Effector memory CD4-positive, alpha-beta T cell (primary cell): ENCODE results near the gene ADD3.
A peak's percentile ranks its signal among the peaks of the same experiment; 100 is the strongest.
"Not testable (repeated sequence)": the region's sequence is repeated elsewhere in the genome, so short reads cannot be mapped to it uniquely, and the experiment has no call there.

Experiments
- DNase-seq, 3 donors: peaks; one replicate each; pipeline ENCODE4 v3.0.0-alpha.2; 2020
- H3K27ac ChIP-seq: 2 replicates; pipeline ENCODE4 v1.7.0; 2013; ENCODE audit warnings: mild to moderate bottlenecking, low read length, moderate library complexity; ENCODE audit not compliant: insufficient read depth, poor library complexity, severe bottlenecking
- H3K27me3 ChIP-seq: replicated peaks from 2 replicates; pipeline ENCODE4 v1.7.0; 2013; ENCODE audit warnings: mild to moderate bottlenecking, low read length; ENCODE audit not compliant: insufficient read depth, control insufficient read depth, poor library complexity, severe bottlenecking
- H3K36me3 ChIP-seq: 2 replicates; pipeline ENCODE4 v1.7.0; 2013; ENCODE audit warnings: mild to moderate bottlenecking, low read length, moderate library complexity; ENCODE audit not compliant: control insufficient read depth, insufficient read depth
- H3K4me1 ChIP-seq: 2 replicates; pipeline ENCODE4 v1.7.0; 2013; ENCODE audit warnings: low read length, mild to moderate bottlenecking; ENCODE audit not compliant: control insufficient read depth, insufficient read depth, poor library complexity, severe bottlenecking
- H3K4me3 ChIP-seq: 2 replicates; pipeline ENCODE4 v1.7.0; 2013; ENCODE audit warnings: low read length, low read depth, mild to moderate bottlenecking; ENCODE audit not compliant: insufficient read depth, poor library complexity, severe bottlenecking
- H3K9me3 ChIP-seq: 2 replicates; pipeline ENCODE4 v1.7.0; 2013; ENCODE audit warnings: mild to moderate bottlenecking, low read length, moderate library complexity; ENCODE audit not compliant: control insufficient read depth

Gene ADD3

DNA sequence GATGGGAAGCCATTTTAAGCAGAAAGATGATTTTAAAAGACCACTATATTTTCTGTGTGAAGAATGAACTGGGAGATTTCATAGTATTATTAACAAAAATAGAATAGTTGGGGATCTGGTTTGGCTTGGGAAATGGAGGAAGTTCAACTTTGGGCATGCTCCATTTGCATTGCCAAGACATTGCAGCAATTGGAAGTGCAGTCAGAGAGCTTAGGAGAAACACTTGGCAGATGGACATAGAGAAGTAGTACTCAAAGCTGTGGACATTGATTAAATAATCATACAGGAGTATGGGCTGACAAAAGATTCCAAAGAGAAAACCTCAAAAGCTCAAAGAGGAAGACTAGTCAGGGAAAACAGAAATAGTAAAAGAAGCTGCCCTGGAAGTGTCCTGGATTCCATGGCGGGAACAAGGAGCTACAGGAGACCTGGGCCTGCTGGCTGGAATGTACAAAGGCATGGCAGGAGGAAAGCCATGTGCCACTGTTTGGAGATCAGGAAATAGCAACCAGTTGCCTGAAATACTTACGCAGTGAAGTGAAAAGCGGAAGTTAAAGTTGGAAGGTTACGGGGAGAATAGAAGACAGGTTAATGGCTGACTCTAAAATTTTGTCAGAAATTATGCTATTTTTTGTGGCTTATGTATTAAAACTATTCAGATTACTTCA, 106.0 kb downstream of the ADD3 start:
- no peaks in the 10 kb centered on the region for H3K4me1 ChIP-seq
- no peaks in the 10 kb centered on the region for H3K9me3 ChIP-seq
- no peaks in the 10 kb centered on the region for H3K27me3 ChIP-seq
- DNase-seq, result no peak
- H3K36me3 ChIP-seq, result peaks cover 66% of the 10 kb centered on the region
- H3K27ac ChIP-seq, result no peak overlapping the region
- no peak overlapping the region for H3K4me3 ChIP-seq

GRCh38 chr10:110114668-110115067, 106.9 kb downstream of the ADD3 start:
- H3K27me3 ChIP-seq, H3K4me3 ChIP-seq, H3K27ac ChIP-seq, H3K9me3 ChIP-seq, H3K4me1 ChIP-seq, DNase-seq: not testable (repeated sequence)
- peaks cover 74% of the 10 kb centered on the region for H3K36me3 ChIP-seq

DNA sequence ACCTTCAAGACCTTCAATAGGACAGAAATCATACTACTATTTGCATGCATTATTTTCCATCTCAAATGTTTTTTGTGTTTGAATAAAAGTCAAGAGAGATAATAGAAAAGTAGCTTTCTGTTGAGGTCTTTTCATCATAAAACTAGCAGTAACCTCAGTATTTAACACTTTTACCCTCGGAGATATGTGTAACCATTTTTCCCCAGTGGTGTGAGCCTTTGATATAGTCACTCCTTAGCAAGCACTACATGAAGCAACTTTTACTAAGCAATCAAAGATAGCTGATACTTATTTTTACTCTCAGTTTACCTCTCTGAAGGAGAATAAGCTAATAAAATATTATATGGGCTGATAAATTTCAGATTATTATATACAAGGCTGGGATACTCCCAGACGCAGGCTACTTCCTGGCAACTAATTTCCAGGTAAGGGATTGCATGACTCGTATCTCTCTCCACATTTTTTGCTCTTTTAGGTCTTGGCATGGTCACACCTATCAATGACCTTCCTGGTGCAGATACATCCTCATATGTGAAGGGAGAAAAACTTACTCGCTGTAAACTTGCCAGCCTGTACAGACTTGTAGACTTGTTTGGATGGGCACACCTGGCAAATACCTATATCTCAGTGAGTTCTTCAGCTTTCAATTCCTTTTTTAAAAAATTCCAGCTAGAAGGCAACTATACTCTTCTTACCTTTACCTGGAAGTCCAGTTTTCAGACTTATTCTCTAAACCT, 108.2 kb downstream of the ADD3 start:
- Histone ChIP-seq H3K4me1 (no peaks in the 10 kb centered on the region), H3K36me3 (peaks cover 75% of the 10 kb centered on the region), H3K9me3 (no peaks in the 10 kb centered on the region), H3K27ac (no peak overlapping the region), H3K4me3 (no peak overlapping the region), H3K27me3 (no peaks in the 10 kb centered on the region)
- DNase-seq, result no peak

- Histone ChIP-seq H3K4me1 (no peaks in the 10 kb centered on the region), H3K27ac (no peak overlapping the region), H3K9me3 (no peaks in the 10 kb centered on the region), H3K36me3 (peaks cover 73% of the 10 kb centered on the region), H3K4me3 (no peak overlapping the region), H3K27me3 (no peaks in the 10 kb centered on the region)
- no peak for DNase-seq
Observed at GRCh38 chr10:110118891-110119621, 111.3 kb downstream of the ADD3 start.

- Histone ChIP-seq H3K4me3 (no peak overlapping the region), H3K27ac (no peak overlapping the region), H3K36me3 (peaks cover 75% of the 10 kb centered on the region), H3K4me1 (no peaks in the 10 kb centered on the region), H3K27me3 (no peaks in the 10 kb centered on the region), H3K9me3 (no peaks in the 10 kb centered on the region)
- DNase-seq, result no peak
Observed at GRCh38 chr10:110123594-110123993, 115.8 kb downstream of the ADD3 start.

GRCh38 chr10:110129490-110129889, 121.7 kb downstream of the ADD3 start:
- H3K9me3 ChIP-seq, result no peaks in the 10 kb centered on the region
- H3K36me3 ChIP-seq, result peaks cover 69% of the 10 kb centered on the region
- H3K27ac ChIP-seq, result no peak overlapping the region
- DNase-seq, result no peak
- no peaks in the 10 kb centered on the region for H3K27me3 ChIP-seq
- H3K4me3 ChIP-seq, result no peak overlapping the region
- H3K4me1 ChIP-seq, result no peaks in the 10 kb centered on the region

DNA sequence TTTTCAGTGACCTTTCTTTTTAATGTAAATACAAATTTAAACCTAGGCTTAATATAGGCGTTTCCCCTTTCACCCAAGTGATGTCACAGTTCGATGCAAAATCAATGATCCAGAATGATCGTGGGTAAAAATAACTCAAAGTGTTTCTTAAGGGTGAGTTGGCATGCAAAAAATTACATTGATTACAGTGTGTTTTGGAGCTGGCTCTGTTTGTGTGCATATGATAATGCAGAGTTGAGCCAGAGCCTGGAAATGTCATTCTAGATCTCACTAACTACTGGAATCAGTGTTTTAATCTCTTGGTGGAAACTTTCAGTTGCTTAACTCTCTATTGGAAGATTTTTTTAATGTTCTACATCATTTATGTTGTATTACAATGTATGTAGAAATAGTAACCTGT, 127.1 kb downstream of the ADD3 start:
- Histone ChIP-seq H3K27ac (no peak overlapping the region), H3K9me3 (no peaks in the 10 kb centered on the region), H3K36me3 (peaks cover 30% of the 10 kb centered on the region), H3K4me1 (peaks cover 6% of the 10 kb centered on the region), H3K4me3 (no peak overlapping the region), H3K27me3 (no peaks in the 10 kb centered on the region)
- DNase-seq, result no peak

GRCh38 chr10:110135836-110136235, 128.1 kb downstream of the ADD3 start:
- H3K4me3 ChIP-seq, DNase-seq, H3K9me3 ChIP-seq, H3K27ac ChIP-seq, H3K4me1 ChIP-seq, H3K27me3 ChIP-seq: not testable (repeated sequence)
- peaks cover 25% of the 10 kb centered on the region for H3K36me3 ChIP-seq

GRCh38 chr10:110137142-110137545, 129.4 kb downstream of the ADD3 start:
- H3K4me1 ChIP-seq, result peaks cover 6% of the 10 kb centered on the region
- no peak overlapping the region for H3K4me3 ChIP-seq
- H3K36me3 ChIP-seq, result peaks cover 12% of the 10 kb centered on the region
- peak overlapping the region; percentile 16 for H3K27ac ChIP-seq
- no peak for DNase-seq
- H3K27me3 ChIP-seq, result no peaks in the 10 kb centered on the region
- H3K9me3 ChIP-seq, result no peaks in the 10 kb centered on the region
